ENCODE results near the gene ATG9B. TPM values are rescaled to one million over a fixed set of nuclear protein-coding genes. Genes with fewer than 3 reads are reported as not detected.

Gene ATG9B
- total and polyA plus RNA-seq, 2 of the 13 experiments (the other 11 are each of a cell fraction or from before 2014, with no cell fraction given), result 0.24 TPM; not detected in 1

GRCh38 chr7:151062399-151063211 lies 38.3 kb upstream of the ATG9B start (continued):
- TF ChIP-seq SNAPC4 (CRISPR knock-in tag; IDR thresholded peaks at IDR 0.05), result no peak
- TF ChIP-seq IRX3 (CRISPR knock-in tag; IDR thresholded peaks at IDR 0.05; ENCODE audit: borderline replicate concordance, low read depth), result no peak
- peak; percentile 54 for TF ChIP-seq HDAC1 (CRISPR knock-in tag; IDR thresholded peaks at IDR 0.05)
- TF ChIP-seq PHF21A (CRISPR knock-in tag; IDR thresholded peaks at IDR 0.05), result peak; percentile 85
- no peak for TF ChIP-seq ZFYVE20 (CRISPR knock-in tag; IDR thresholded peaks at IDR 0.05; ENCODE audit: borderline replicate concordance, low read depth)
- no peak for TF ChIP-seq RORA (CRISPR knock-in tag; IDR thresholded peaks at IDR 0.05)
- TF ChIP-seq ZFY (CRISPR knock-in tag; IDR thresholded peaks at IDR 0.05), result peak; percentile 68
- TF ChIP-seq ZNF101 (CRISPR knock-in tag; IDR thresholded peaks at IDR 0.05; ENCODE audit: borderline replicate concordance, low read depth), result no peak
- TF ChIP-seq ZBTB49 (CRISPR knock-in tag; IDR thresholded peaks at IDR 0.05; ENCODE audit: borderline replicate concordance), result no peak
- no peak for TF ChIP-seq ELF4 (CRISPR knock-in tag; IDR thresholded peaks at IDR 0.05; ENCODE audit: borderline replicate concordance)
- TF ChIP-seq GMEB1 (CRISPR knock-in tag; IDR thresholded peaks at IDR 0.05; ENCODE audit: borderline replicate concordance), result peak; percentile 69
- peak; percentile 86 for TF ChIP-seq TFE3 (CRISPR knock-in tag; IDR thresholded peaks at IDR 0.05)
- no peak for TF ChIP-seq XBP1 (CRISPR knock-in tag; IDR thresholded peaks at IDR 0.05)
- TF ChIP-seq TP53 (CRISPR knock-in tag; conservative IDR thresholded peaks at IDR 0.05), result no peak
